HepG2 (cell line): ENCODE measurements around the gene PMEL.
"Not testable (repeated sequence)": the region's sequence is repeated elsewhere in the genome, so short reads cannot be mapped to it uniquely, and the experiment has no call there.

ENCODE experiments used
- CBX5 ChIP-seq: sonication (generic); formaldehyde crosslinking; IDR thresholded peaks from 2 replicates; pipeline ENCODE4 v1.4.0; 2020; ENCODE audit warnings: missing genetic modification reagents, borderline replicate concordance
- FOXA1 ChIP-seq, 2 experiments: fragments of 450-650 bp in 1 of 2; sonication (generic) in 1 of 2; formaldehyde crosslinking in 1 of 2; IDR thresholded peaks; 2 replicates each; pipeline versions ENCODE4 v1.4.0 to v1.6.1; 2016 to 2020; ENCODE audit warnings: missing genetic modification reagents in 1 of 2
- HDAC6 ChIP-seq: fragments of 200-600 bp; sonication (generic); IDR thresholded peaks from 2 replicates; pipeline ENCODE4 v1.7.0; 2017; ENCODE audit warnings: mild to moderate bottlenecking, antibody characterized with exemption, low read length, low read depth
- IRF2 ChIP-seq: IDR thresholded peaks from 2 replicates; pipeline ENCODE4 v1.6.1; 2018; ENCODE audit warnings: missing genetic modification reagents, missing compliant biosample characterization
- MYC ChIP-seq: sonication (generic); formaldehyde crosslinking; IDR thresholded peaks from 2 replicates; pipeline ENCODE4 v1.9.0; 2021; ENCODE audit warnings: missing genetic modification reagents, borderline replicate concordance
- POLR2A ChIP-seq, 2 experiments: IDR thresholded peaks; 2 replicates each; pipeline ENCODE4 v1.6.1; 2011; ENCODE audit warnings: low read depth in 2 of 2, low read length in 2 of 2, mild to moderate bottlenecking in 1 of 2, moderate library complexity in 1 of 2; ENCODE audit not compliant: insufficient read depth in 1 of 2
- TRAFD1 ChIP-seq: sonication (generic); formaldehyde crosslinking; IDR thresholded peaks from 2 replicates; pipeline ENCODE4 v1.5.1; 2020; ENCODE audit warnings: missing genetic modification reagents, mild to moderate bottlenecking, borderline replicate concordance
- ZBTB7B ChIP-seq: sonication (generic); formaldehyde crosslinking; IDR thresholded peaks from 2 replicates; pipeline ENCODE4 v1.4.0; 2020; ENCODE audit warnings: missing genetic modification reagents
- ZKSCAN1 ChIP-seq: fragments of 150-350 bp; IDR thresholded peaks from 2 replicates; pipeline ENCODE4 v1.6.1; 2014; ENCODE audit warnings: low read length
- ZNF280B ChIP-seq: sonication (generic); formaldehyde crosslinking; IDR thresholded peaks from 2 replicates; pipeline ENCODE4 v1.5.0; 2020; ENCODE audit warnings: missing genetic modification reagents, mild to moderate bottlenecking, borderline replicate concordance
- ZNF431 ChIP-seq: sonication (generic); formaldehyde crosslinking; IDR thresholded peaks from 2 replicates; pipeline ENCODE4 v1.9.0; 2022; ENCODE audit warnings: missing genetic modification reagents, low read depth, mild to moderate bottlenecking, borderline replicate concordance
- ZNF782 ChIP-seq: sonication (generic); formaldehyde crosslinking; IDR thresholded peaks from 2 replicates; pipeline ENCODE4 v1.4.0; 2020; ENCODE audit warnings: missing genetic modification reagents, mild to moderate bottlenecking, borderline replicate concordance

- not testable (repeated sequence) for TF ChIP-seq ZNF431; CBX5; IRF2 (CRISPR knock-in tag); ZKSCAN1; ZNF280B; ZNF782 (CRISPR knock-in tag); ZBTB7B (CRISPR knock-in tag); MYC (CRISPR knock-in tag); POLR2A (IDR thresholded peaks at IDR 0.05; ENCODE audit: insufficient read depth in 1 of 2, low read depth in 2 of 2, low read length in 2 of 2); FOXA1 (IDR thresholded peaks at IDR 0.05); FOXA1 (CRISPR knock-in tag; IDR thresholded peaks at IDR 0.05); HDAC6; TRAFD1
These were observed 42.2 kb downstream of the PMEL start for GRCh38 chr12:55923648-55924047.
